ENCODE results near the gene DERL2.
A peak's percentile ranks its signal among the peaks of the same experiment; 100 is the strongest.

Gene DERL2

GRCh38 chr17:5500589-5501391, 14.8 kb upstream of the DERL2 start:
- DNase-seq: peak; percentile 83

GRCh38 chr17:5500247-5500588, 14.2 kb upstream of the DERL2 start:
- DNase-seq: no peak

DNA sequence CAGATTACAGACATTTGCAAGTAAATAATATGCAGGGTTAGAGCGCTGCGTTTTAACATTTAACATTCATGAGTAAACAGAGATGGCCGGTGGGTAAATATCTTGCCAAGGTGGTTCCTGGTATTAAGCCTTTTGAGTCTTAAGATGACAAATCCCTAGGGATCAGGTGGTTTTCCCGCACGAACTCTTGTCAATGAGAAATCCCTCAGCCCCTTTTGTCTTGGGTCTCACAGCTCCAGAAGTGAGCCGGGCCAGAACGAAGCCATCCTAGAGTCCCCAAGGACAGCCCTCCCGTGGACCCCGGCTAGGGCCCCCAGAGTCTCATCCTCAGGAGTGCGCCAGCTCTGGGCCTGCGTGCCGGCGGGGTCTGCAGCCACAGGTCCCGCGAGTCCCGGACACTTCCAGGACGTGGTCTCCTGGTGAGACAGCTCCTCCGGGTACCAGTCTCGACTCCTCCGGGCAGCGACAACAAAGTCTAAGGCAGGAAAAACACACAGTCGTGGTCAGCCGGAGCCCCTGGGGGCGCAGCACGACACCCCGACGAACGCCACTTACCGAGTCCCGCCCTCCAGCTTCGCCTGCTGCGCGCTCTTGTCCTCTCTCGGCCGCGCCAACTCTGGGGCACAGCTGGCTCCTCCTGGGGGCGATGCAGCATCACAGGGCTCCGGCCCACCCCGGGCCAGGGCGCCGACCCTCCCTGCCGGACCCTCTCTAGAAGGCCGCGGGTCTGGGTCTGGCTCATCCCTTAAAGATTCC, 13.7 kb upstream of the DERL2 start:
- DNase-seq: no peak

DNA sequence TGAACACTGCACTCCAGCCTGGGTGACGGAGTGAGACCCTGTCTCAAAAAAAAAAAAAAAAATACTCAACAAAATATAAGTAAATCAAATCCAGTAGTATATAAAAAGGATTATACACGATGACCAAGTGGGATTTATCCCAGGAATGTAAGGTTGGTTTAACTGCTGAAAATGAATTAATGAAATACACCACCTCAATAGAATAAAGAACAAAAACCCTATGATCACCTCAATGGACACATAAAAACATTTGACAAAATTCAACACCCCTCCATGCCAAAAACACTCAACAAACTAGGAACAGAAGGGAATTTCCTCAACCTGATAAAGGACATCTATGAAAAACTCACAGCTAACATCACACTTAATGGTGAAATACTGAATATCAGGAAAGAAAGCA, 7.0 kb upstream of the DERL2 start:
- no peak for DNase-seq

GRCh38 chr17:5488752-5489151, 2.8 kb upstream of the DERL2 start:
- DNase-seq: no peak

GRCh38 chr17:5486206-5487124, 487 bp upstream of the DERL2 start, which contains the start of gene MIS12:
MIS12 (plus strand) TSS chr17:5486566; CDS start chr17:5488863, 2,297 bp downstream.
- peak; percentile 97 for DNase-seq

- no peak for DNase-seq
Measured at GRCh38 chr17:5481451-5481850, 4.5 kb downstream of the DERL2 start.

- no peak for DNase-seq
Measured at GRCh38 chr17:5480962-5481361, 5.0 kb downstream of the DERL2 start.

DNA sequence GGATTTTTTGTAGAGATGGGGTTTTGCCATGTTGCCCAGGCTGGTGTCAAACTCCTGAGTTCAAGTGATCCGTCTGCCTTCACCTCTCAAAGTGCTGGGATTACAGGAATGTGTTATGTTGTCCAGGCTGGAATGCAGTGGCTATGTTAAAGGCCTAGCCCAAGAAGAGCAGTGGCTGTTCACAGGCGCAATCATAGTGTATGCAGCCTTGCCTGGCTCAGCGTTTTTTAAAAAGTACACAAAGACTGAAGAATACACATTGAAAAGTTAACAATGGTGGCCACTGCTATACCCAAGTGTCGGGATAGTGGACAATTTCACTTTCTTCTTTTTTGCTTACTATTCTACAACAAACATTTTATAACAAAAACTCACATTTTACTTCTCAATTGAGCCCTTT, 7.0 kb downstream of the DERL2 start:
- DNase-seq: no peak

DNA sequence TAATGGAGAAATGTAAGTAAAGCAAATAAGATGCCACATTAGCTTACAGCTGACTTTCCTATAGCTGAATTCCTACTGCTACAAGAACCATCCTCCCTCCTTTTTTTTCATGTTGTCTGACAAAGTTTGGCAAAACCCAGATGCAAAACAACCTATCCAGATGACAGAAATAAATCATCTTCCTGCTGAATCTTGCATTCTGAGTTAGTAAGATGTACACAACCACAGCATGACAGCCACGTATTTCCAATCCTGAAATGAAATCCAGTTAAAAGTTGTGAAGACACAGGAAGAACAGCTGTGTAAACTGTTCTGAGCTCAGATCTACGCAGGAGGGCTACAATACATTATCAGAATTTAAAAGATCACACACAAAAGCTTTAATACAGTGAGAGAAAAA, 12.1 kb downstream of the DERL2 start:
- no peak for DNase-seq

- DNase-seq: no peak
Measured at GRCh38 chr17:5472511-5472910, 13.5 kb downstream of the DERL2 start.

DNA sequence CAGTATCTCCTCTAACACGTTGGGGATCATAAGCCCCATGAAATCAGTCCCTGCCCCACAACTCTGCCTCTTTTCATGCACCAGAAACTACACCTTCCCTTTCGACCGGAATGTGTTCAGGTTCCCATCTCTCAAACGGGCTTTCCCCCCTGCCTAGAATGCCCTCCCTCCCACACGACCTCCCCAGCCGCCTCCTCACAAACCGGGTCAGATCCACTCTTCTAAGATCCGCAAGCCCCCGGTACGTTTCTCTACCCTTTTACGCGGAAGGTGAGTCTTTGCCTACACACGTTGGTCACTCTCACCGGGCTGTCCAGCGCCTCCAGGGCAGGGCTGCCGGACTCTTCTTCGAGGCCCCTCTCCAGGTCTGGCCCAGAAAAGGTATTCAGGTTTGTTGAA, 17.9 kb downstream of the DERL2 start:
- peak; percentile 16 for DNase-seq

DNA sequence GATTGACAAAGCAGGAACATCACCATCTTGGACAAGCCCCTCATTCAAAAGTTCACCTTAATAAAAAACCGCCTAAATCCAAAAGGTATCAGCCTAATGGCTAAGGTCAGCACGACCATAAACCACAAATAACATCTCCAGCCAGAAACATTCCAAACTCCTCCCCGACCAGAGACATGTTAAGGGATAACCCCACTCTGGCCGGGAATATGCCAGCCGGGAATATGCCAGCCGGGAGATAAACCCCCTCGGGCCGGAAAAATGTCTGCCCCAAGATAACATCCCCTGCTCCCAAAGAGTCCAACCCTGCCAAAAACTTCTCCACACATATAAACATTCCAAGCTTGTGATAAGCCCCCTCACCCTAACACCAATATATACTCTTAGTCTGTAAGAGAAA, 18.6 kb downstream of the DERL2 start:
- DNase-seq: no peak

DNA sequence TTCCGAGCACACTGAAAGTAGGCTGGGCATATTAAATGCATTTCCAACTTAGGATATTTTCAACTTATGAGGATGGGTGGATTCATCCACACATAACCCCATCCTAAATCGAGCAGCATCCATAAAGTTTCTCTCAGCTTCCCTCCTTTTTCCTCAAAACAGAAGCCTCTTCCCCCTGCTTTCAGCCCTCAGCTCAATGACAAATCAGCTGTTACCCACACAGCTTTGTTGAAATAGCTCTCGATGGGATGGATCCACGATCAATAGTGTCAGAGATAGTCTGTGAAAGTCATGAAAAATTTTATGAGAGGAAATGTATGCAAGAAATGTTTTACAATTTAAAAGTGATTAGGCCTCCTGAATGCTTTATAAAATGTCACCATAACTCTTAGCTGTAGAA, 19.7 kb downstream of the DERL2 start:
- DNase-seq: no peak

GRCh38 chr17:5464717-5465507, 21.1 kb downstream of the DERL2 start:
- no peak for DNase-seq

- no peak for DNase-seq
Measured at GRCh38 chr17:5446786-5447185, 39.2 kb downstream of the DERL2 start.

- no peak for DNase-seq
Measured at GRCh38 chr17:5444209-5444608, 41.8 kb downstream of the DERL2 start.

DNA sequence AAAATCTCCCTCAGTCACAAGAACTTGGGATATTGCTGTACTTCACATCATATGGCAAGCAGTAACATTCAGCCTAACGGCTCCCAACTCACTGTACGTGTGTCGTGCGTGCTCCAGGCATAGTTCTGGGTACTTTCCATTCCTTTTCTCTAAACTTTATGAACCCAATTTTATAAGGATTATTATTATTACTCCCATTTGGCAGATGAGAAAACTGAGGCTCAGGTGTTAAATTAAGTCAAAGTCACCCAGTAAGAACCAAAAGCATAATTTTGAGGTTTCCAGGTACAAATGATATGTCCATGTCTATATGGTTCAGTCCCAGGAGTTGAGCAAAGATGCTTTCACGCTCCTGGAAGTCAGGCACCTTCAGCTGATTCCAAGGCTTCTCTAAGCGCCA, 42.2 kb downstream of the DERL2 start:
- DNase-seq: no peak

GRCh38 chr17:5439446-5439764, 46.6 kb downstream of the DERL2 start:
- DNase-seq: no peak

- DNase-seq: peak; percentile 96
Measured at GRCh38 chr17:5438716-5439445, 47.1 kb downstream of the DERL2 start, which contains the start of gene C1QBP. C1QBP (minus strand) TSS chr17:5439155; CDS start chr17:5439073, 82 bp downstream.

GRCh38 chr17:5437721-5438317, 48.2 kb downstream of the DERL2 start:
- DNase-seq: no peak
